ENCODE results near the gene SLC25A11.

Gene SLC25A11

DNA sequence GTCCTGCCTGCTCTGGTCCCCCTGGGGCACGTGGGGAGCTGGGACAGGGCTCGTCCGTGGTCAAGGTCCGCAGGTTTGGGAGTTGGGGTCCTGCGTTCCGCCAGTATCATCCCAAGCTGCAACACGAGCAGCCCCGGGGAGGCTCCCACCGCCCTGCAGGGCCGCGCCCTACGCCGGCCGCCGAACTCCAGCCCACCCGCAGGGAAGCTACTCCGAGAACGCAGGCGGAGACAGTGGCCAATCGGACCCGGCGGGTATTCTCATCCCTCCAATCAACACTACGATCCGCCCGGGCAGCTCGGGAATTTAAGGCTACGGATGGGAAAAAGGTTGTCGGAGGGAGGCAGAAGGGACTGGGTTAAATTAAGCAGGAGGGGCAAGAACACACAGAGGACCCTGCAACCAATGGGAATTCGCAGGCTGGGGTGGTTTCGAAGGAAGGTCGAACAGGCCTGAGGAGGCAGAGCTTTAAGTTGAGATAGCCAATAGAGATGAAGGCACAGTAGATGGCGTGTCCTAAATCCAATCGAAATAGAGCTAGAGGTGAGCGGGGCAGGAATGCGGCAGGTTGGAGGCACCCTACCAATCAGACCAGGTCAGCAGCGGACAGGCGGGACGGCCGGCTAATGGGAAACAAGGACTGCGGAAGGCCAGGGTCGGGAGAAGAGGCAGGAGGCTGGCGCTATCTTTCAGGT is 27.1 kb upstream of the SLC25A11 start:
- peak; percentile 100 for DNase-seq (ENCODE audit: low read depth, low spot score)

DNA sequence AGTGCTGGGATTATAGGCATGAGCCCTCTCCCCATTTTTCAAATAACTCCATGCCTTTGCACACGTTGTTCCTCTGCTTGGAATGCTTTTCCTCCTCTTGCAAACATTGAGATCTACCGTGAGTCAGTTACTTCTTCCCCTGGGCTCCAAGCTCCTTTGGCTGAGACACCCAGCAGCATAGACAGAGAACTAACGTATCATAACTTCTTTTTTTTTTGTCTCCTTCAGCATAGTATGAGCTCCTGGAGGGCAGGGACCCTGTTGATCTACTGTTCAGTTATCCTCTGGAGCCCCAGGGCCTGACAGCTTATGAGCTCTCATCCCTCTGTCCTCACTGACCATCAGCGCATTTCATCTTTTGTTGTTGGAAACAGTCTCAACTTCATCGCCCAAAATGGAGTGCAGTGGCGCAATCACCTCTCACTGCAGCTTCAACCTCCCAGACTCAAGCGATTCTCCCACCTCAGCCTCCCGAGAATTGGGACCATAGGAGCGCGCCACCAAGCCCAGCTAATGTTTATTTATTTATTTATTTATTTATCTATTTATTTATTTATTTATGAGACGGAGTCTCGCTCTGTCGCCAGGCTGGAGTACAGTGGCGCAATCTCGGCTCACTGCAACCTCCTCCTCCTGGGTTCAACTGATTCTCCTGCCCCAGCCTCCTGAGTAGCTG is 25.6 kb upstream of the SLC25A11 start:
- no peak for DNase-seq (ENCODE audit: low read depth, low spot score)

DNA sequence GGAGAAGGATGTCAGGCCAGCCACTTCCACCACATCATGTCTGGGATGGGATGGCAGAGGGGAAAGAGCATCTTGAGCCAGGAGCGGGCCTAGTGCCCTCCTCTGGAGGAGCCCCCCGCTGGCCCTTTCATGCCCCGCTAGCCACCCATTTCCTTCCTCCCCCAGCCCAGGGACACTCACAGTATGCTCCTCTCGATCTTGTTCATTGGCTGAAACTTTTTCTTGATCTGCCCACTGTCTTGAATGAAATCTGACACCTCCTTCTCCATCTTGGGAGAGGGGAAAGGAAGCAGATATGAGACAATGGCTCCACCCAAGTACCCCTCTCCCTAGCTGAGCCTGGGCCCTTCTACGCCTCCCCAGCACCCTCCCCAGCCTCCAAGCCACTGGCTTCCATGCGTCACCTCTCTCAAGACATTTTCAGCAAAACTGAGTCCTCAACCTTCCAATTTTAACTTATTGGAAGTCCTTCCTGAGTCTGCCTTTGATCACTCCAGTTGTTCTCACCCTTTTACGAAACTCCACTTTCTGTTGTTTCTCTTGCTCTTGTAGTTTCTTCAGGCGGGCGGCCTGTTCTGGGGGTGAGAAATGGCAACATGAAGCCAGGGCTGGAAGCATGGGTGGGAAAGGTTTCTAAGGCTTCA is 20.6 kb upstream of the SLC25A11 start:
- no peak for DNase-seq (ENCODE audit: low read depth, low spot score)

DNA sequence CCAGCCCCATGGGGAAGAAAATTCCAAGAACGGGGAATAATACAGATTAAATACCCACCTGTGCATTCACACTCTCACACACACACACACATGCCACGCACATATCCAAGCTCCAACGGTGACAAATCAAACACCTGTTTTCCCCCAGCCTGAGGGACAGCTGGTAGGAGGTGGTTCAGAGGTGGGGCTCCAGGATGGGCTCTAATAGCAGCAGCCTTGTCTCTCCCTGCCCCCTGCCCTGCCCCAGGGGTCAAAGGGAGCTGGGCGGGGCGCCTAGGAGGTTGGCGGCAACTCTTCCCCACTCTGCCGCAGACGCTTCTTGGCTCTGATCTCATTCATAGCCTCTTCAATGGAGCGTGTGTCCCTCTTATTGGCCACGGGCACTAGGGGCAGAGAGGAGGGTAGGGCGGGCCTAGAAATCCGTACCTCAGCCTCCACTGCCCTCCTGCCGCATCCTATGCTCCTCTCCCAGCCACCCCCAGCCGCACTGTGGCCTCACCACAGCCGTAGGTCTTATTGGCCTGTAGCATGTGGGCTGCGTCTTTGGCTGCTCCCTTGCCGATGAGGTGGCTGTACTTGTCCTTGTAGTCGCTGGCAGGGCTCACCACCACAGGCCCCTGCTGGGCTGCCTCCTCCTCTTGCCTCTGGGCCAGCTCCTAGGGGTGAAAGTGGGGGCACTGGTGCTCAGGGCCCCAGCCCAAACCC is 19.6 kb upstream of the SLC25A11 start:
- DNase-seq (ENCODE audit: low read depth, low spot score): no peak

DNA sequence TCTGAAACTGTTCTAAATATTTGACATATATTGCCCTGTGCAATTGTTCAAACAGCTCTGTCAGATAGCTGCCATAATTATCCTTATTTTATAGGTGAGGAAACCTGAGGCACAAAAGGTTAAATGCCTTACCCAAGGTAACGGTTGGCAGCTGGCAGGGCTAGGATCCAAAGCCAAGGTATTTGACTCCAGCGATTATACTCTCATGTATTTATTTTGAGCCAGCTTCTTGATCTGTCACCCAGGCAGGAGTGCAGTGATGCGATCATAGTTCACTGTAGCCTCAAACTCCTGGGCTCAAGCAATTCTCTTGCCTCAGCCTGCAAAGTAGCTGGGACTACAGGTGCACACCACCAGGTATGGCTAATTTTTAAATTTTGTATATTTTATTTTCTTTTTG is 18.3 kb upstream of the SLC25A11 start:
- DNase-seq (ENCODE audit: low read depth, low spot score): no peak

DNA sequence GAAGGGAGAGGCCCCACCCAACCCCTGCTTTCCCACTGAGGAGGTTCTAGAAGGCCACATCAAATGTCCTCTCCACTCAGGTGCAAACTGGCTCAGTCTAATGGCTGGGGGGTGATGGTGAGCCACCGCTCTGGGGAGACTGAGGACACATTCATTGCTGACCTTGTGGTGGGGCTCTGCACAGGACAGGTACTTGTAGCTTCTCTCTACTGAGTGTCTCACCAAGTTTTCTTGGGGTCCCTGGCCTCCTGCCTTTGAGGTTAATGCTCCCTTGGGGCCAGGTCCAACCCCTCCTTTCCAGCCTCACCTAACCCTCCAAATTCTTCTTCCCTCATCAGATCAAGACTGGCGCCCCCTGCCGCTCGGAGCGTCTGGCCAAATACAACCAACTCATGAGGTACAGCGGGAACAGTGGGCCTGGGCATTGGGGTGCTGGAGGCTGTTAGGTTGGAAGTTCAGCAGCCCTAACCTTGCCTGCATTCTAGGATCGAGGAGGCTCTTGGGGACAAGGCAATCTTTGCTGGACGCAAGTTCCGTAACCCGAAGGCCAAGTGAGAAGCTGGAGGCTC is 16.7 kb upstream of the SLC25A11 start:
- DNase-seq (ENCODE audit: low read depth, low spot score): no peak

DNA sequence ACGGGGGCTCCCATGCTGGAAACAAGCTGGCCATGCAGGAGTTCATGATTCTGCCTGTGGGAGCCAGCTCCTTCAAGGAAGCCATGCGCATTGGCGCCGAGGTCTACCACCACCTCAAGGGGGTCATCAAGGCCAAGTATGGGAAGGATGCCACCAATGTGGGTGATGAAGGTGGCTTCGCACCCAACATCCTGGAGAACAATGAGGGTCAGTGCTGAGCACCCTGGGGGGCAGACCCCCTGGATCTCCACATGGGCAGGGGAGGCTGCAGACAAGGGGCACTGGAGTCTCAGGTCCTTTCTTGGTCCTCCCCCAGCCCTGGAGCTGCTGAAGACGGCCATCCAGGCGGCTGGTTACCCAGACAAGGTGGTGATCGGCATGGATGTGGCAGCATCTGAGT is 15.2 kb upstream of the SLC25A11 start:
- no peak for DNase-seq (ENCODE audit: low read depth, low spot score)

DNA sequence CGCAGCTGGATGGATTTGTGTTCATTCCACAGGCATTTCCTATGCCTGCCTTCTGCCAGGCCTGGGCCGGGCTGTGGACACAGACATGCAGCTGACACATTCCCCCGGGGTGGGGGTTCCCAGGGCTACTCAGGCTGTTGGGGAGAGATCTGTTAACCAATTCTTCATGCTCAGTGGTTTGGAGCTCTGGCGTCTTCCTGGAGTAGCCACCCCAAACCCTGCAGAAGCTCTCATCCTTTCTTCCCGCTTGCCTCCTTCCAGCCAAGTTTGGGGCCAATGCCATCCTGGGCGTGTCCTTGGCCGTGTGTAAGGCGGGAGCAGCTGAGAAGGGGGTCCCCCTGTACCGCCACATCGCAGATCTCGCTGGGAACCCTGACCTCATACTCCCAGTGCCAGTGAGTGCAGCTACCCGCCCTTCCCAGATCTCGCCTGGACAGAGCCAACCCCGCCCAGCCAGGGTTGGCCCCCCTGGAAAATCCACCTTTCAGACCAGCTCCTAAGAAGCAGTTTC is 13.7 kb upstream of the SLC25A11 start:
- no peak for DNase-seq (ENCODE audit: low read depth, low spot score)

DNA sequence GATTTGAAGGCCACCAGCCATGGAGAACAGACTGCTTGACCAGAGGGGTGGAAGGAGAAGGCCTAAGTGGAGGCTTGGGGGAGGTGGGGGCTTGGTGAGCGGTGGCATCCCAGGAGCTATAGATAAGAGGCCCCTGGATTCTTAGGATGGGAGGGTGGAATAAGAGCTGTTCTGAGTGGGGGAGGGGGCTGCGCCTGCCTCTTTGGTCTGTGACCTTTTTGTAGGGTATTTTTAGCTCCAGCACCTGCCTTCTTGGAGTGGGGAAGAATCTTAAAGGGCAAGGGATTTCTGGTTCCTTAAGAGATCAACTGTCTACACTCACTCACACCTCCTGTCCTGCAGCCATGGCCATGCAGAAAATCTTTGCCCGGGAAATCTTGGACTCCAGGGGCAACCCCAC is 11.6 kb upstream of the SLC25A11 start:
- no peak for DNase-seq (ENCODE audit: low read depth, low spot score)

DNA sequence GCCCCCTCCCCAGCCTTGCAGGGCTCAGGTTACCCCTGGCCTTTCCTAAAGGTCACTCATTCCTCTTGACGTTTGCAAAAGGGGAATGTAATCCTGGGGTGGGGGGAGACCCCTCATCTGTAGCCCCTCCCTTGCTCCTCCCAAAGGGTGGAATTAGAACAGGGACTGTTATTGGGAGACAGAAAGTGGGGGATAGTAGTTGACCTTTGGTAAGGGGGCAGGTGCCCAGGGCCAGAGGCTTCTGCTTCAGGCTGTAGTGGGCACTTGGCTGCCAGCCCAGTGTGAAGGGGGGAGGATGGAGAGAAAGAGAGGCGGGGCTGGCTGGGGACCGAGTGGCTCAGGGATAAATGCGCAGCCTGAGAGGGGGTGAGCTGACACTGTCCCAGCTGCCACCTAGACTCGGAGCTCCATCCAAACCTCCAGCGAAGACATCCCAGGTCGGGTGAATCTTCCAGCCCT is 10.9 kb upstream of the SLC25A11 start, which contains the start of gene ENO3:
Gene ENO3, plus strand, starts transcription at position 374 of the 459 bp plus-strand sequence. CDS start 711 bp downstream, outside the sequence.
- DNase-seq (ENCODE audit: low read depth, low spot score): no peak

DNA sequence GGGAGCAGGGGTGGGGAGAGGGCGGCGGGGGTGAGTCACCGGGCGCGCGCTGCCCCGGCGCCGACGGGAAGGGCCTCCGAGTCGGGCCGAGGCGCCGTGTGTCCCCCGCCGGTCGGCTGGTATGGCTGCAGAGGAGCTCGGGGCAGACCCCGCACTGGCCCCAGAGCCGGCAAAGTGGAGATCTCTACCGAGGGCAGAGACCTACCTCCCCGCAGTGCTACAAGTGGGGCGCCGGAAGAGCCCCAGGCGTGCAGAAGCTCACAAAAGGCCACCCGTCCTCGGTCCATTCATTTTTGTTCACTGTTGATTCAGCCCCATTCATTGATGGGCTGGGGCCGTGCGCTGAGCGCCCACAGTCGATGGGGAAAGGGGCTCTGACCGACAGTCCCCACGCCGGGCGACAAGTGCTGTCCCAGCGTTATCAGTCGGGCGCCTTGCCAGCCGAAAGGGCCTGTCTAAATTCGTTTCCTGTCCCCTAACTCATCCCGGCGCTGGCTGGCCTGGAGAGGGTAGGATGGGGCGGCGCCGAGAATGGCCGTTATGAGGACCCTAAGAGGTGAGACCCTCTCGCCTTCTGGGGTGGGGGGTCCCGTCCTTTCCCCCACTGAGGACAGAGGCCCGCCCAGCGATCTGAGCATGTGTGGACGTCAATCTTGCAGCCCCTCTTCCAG is 10.4 kb upstream of the SLC25A11 start:
- no peak for DNase-seq (ENCODE audit: low read depth, low spot score)

DNA sequence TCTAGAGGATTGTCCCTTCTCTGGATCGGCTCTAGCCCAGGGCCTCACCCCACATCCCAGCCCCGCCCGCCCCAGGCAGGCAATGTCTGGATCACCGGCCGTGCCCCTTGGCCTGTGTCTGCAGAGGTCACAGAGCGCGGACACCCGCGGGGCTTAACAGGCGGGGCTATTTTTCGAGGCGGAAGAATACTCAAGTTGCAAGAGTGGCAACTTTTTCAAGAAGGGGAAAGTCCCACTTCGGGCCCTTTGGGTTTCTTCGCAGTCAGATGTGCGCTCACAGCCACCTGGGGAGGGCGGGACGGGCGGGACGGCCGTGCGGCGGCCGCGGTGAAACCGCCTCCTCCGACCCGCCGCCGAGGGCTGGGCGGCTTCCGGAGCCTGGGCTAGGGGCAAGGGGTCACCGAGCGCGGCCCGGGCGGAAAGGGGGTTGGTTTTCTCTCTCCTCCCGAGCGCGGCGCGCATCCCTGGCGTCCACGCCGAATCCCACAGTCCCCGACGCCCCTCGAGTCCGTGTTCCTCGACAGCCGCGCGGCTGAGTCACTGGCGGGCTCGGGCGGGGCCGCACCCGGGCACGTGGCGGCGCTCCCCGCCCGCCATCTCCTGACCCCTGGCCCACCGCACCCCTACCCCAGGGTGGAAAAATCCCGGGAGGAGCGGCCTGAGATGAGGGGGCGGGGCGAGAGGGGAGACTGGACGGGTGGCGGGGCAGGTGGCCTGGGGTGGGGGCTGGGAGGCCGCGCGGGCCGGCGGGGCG is 9.7 kb upstream of the SLC25A11 start:
- DNase-seq (ENCODE audit: low read depth, low spot score): no peak

DNA sequence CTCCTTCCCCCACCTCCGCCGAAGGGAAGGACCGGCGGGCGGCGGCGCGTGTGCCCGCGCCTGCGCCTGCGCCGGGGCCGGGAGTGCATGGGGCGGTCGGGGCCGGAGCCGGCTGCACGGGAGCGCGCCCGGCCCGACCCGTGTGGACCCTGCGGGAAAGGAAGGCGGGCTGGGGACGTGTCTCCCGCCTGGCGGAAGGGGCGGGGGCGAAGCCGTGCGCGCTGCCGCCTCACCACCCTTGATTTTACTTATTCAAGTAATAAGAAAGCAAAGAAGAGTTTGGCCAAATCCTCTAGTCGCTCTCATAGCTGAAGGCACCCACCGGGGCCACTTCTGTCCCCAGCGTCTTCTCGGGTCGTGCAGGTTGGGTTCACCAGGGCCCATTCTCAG is 9.1 kb upstream of the SLC25A11 start:
- DNase-seq (ENCODE audit: low read depth, low spot score): no peak

DNA sequence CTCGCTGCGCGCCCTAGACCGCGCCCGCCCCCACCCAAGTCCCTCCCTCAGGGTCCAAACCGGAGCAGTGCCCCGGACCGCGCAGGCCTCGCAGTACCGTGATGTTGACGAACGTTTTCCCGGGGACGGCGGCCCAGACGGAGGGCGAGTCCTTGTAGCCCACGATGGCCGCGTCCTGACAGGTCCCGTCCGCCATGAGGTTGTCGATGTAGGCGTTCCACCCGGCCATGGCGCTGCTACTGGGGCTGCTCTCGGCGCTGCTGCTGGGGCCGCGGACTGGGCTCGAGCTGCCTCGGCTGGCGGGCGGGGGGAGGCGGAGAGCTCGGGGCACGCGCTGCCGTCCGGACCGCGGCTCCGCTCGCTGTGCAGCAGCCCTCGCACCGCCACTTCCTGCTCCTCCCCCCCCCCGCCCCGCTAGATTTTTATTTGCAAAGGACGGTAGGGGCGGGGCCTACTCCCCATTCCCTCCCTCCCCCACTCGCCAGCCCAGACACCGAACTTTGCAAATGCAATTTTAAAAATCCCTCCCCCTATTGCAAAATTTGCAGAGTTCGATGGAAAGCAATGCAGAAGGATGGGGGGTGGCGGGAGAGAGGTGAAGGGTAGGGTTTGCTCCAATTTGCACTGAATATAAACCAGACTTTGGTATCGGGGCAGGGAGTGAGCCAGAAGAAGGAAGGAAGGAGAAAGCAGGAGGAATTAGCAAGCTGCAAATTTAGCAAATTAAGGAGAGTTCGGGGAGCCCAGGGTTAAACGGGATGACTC is 8.5 kb upstream of the SLC25A11 start, which contains the start of gene PFN1:
Gene PFN1, minus strand, starts transcription at position 365 of the 765 bp plus-strand sequence. Its CDS starts 136 bp downstream, at position 229.
- no peak for DNase-seq (ENCODE audit: low read depth, low spot score)

DNA sequence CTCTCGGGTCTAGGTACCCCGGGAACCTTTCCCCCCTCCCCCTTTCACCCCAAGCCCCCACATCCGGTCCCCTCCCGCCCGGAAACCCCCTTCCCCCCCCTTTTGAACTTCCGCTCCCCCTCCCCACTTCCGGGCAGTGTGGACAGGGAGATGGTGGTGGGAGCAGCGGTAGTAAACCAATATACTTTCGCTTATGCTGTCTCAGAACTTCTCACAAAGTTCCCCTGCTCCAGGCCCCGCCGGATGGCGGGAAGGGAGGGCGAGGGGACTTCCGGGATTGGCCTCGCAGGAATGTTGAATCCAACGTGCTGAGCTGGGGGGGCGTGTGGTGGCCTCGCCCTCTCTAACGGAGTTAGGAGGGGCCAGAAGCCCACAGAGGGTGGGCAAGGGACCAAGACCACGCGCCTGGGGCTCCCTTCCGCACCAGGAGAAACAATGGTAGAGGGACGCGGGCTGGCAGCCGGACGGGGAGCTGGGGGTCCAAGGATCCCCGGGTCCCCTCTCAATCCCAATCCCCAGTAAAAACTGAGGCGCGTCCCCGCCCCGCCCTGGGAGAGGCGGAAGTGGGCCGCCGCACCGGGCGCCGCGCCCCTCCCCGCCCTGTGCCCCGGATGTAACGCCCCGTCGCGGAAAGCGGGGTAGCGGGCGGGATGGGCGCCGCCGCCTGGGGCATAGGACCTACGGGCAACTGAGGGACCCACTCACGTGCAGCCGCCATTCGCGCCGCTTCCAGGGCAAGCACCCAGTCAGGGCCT is 7.7 kb upstream of the SLC25A11 start:
- DNase-seq (ENCODE audit: low read depth, low spot score): no peak

DNA sequence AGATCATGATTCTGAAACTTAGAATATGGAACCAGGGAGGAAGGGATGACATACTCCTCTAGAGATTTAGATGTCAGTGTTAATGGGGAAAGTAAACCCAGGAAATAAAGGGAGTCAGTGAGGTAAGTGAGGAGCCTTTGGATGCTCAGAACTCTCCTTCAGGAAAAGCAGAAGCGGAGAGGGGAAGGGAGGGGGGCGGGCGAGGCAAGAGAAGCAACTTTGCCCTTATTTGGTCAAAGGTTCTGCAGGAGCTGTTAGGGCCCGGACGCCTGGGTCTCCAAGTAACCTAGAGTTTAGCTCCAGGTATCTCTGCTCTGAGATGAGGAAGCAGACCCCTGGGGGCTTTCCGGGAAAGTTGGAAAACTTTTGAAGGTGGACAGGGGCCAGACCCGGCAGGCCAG is 7.2 kb upstream of the SLC25A11 start:
- no peak for DNase-seq (ENCODE audit: low read depth, low spot score)

DNA sequence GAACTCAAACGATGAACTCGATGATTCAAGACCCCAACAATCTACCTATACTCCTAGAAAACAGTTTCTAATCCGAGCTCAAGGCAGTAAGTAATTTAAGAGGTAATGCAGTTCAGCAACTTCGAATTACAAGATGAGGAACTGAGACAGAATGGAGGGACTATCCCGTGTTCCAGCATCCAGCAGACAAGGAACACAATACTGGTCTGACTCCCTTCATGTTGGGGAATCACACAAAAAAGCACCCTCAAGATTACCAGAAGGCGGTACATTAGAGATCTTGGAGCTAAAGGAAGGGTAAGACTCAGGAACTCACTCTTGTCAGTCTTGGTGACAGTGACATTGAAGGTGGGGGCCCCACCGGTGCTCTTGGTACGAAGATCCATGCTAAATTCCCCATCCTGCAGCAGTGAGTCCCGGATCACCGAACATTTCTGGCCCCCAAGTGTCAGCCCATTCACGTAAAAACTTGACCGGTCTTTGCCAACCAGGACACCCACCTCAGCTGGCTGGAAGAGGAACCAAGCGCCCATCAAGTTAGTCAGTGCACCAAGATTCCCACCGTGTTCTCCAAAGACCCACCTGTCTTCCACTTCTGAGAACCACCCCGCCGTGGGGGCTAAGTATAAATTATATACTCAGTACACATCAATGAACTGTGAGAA is 6.6 kb upstream of the SLC25A11 start:
- no peak for DNase-seq (ENCODE audit: low read depth, low spot score)

DNA sequence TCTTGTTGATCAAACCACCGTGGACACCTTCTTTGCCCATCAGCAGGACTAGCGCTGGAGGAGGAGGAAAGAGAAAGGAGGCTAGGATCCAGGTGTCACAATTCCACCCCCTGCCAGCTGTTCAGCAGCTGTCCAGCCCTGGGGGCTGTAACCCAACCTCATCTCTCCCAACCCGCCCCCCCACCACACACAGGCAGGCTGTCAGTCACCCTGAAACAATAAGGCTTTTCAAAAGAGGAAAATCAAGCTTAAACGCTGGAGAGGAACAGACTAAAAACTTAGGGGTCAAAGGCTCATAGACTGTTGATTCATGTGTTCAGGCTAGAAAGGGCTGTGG is 6.1 kb upstream of the SLC25A11 start:
- no peak for DNase-seq (ENCODE audit: low read depth, low spot score)
